ENCODE data around the gene PAGE2B. TPM values are rescaled to one million over a fixed set of nuclear protein-coding genes. Genes with fewer than 3 reads are reported as not detected.
"Not testable (repeated sequence)": the region's sequence is repeated elsewhere in the genome, so short reads cannot be mapped to it uniquely, and the experiment has no call there.

PAGE2B gene
- polyA plus RNA-seq, 3 donors from 2014 or later: not detected

DNA sequence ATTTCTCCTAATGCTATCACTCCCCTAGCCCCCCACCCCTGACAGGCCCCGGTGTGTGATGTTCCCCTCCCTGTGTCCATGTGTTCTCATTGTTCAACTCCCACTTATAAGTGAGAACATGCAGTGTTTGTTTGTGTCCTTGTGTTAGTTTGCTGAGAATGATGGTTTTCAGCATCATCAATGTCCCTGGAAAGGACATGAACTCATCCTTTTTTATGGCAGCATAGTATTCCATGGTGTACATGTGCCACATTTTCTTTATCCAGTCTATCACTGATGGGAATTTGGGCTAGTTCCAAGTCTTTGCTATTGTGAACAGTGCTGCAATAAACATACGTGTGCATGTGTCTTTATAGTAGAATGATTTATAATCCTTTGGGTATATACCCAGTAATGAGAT is 7.7 kb upstream of the PAGE2B start:
- H3K4me1 Mint-ChIP-seq: not testable (repeated sequence)

DNA sequence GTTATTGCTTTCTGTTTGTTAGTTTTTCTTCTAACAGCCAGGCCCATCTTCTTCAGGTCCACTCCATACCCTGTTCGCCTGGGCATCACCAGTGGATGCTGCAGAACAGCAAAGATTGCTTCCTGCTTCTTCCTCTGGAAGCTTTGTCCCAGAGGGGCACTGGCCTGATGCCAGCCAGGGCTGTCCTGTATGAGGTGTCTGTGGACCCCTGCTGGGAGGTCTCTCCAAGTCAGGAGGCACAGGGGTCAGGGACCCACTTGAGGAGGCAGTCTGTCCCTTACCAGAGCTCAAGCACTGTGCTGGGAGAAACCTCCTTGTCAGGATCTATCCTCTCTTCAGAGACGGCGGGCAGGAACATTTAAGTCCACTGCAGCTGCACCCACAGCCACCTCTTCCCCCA is 2.5 kb upstream of the PAGE2B start:
- Mint-ChIP-seq H3K4me3 (no peak overlapping the region), H3K36me3 (no peaks in the 10 kb centered on the region), H3K27ac (no peak overlapping the region), H3K4me1 (no peaks in the 10 kb centered on the region), H3K27me3 (ENCODE audit: low read depth in 3 of 3) (peaks cover 1 to 20% (median 4%) of the 10 kb centered on the region in 3 donors), H3K9me3 (peaks cover 0 to 3% (median 0%) of the 10 kb centered on the region in 6 donors)
- DNase-seq: no peak

More for the DNA sequence above, 7.7 kb upstream of the PAGE2B start:
- H3K4me3 Mint-ChIP-seq, DNase-seq, H3K27ac Mint-ChIP-seq, H3K9me3 Mint-ChIP-seq, H3K36me3 Mint-ChIP-seq: not testable (repeated sequence)
- H3K27me3 Mint-ChIP-seq (ENCODE audit: low read depth in 3 of 3): peaks cover 3 to 28% (median 8%) of the 10 kb centered on the region in 3 donors

DNA sequence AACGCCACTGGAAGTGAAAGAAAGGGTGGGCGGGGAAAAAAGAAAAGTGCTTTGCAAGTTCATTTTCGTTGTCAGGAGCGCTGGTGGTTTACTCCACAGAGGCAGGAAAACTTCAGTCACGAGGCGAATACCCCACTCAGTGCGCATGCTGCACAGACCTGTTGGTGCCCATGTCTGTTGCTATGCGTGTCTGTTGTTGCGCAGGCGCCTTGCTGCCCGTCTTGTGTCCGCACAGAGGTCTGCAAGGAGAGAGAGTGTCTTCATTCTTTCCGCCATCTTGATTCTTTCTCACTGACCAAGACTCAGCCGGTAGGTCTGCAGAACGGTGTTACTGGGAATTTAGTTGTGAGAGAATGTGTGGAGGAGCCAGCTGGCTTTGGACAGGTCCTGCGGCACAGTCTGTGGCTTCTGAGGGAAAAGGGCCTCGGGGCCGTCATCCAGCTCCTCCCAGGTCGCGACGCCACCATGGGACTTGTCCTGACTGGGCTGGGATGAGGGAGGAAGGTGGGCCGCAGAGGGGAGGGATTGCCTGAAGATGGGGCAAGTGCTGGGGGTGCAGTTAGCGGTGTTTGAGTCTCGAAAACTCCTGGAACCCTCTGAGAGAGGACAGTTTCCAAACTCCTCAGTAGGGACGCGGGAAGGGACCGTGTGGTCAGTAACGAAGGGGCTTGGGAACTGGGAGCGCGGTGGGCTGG is 14.1 kb downstream of the PAGE2B start, which contains the start of gene PAGE2:
TSS of gene PAGE2 (plus strand) at position 224 of the 695 bp plus-strand sequence. CDS start 1,003 bp downstream, outside the sequence.
- H3K27me3 Mint-ChIP-seq (ENCODE audit: low read depth in 3 of 3): peaks cover 2 to 20% (median 8%) of the 10 kb centered on the region in 3 donors
- no peak within 1 kb of the TSS for H3K27ac Mint-ChIP-seq
- H3K9me3 Mint-ChIP-seq: peaks cover 0 to 9% (median 0%) of the 10 kb centered on the region in 6 donors
- no peak within 1 kb of the TSS for H3K4me3 Mint-ChIP-seq
- DNase-seq: no peak
- H3K4me1 Mint-ChIP-seq: no peaks in the 10 kb centered on the region
- H3K36me3 Mint-ChIP-seq: no peaks in the 10 kb centered on the region

DNA sequence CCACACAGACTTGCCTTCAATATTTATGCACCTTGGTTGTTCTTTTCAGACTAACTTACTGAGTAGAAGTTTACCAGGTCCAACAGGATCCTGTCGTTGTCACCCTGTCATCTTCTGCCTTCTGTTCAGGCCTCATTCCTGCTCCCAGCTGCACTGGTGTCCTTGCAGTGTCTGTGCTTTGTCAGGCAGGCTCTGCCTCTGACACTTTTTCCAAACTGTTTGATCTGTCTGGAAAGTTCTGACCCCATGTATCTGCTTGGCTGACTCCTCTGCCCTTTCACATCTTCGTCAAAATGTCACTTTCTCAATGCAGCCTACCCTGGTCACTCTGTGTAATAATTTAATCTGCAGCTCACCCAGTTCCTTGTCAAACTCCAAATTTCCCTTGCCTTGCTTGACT is 23.9 kb downstream of the PAGE2B start:
- H3K4me1 Mint-ChIP-seq: no peaks in the 10 kb centered on the region

DNA sequence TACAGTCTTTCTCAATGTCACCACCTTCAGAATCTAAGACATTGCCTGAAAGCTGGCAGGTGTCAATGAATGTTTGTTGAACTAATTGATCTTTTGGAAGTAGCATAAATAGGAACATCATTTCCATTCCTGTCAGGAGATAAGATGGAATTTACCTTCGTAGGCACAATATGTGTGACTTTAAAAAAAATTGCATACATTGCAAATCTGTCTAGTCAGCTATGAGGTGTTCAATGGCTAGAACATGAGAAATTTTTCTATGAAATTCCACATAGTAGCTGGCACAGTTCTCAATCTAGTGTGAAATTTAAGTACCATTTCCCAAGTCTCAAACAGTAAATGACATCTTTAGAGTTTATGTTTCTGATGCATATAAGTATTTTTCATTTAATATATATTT is 24.3 kb downstream of the PAGE2B start:
- Mint-ChIP-seq H3K4me1 (no peaks in the 10 kb centered on the region), H3K9me3 (no peaks in the 10 kb centered on the region), H3K27me3 (ENCODE audit: low read depth in 3 of 3) (peaks cover 2 to 10% (median 4%) of the 10 kb centered on the region in 3 donors), H3K4me3 (no peak overlapping the region), H3K27ac (no peak overlapping the region), H3K36me3 (no peaks in the 10 kb centered on the region)
- DNase-seq: no peak

More for the DNA sequence above, 23.9 kb downstream of the PAGE2B start:
- Mint-ChIP-seq H3K4me3 (no peak overlapping the region), H3K9me3 (no peaks in the 10 kb centered on the region), H3K27ac (no peak overlapping the region), H3K36me3 (no peaks in the 10 kb centered on the region), H3K27me3 (ENCODE audit: low read depth in 3 of 3) (peaks cover 2 to 10% (median 4%) of the 10 kb centered on the region in 3 donors)
- DNase-seq: no peak

DNA sequence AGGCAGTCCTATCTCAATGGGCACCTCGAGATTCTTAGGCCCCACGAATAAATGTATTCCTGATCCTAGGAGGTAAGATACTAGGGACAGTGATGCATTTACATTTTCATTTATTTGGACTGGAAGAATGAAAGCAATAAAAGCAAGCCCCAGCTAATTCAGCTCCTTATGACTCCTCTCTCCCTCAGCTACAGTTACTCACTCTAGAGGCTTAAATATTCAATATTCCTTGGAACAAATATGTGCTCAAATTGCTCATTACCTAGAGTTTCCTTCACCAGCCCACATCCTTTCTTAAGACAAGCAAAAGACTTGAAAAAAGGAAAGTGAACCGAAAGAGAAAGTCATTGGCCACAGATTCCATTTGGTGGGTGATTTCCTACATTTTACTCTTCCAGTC is 27.9 kb downstream of the PAGE2B start:
- no peak overlapping the region for H3K4me3 Mint-ChIP-seq
- H3K36me3 Mint-ChIP-seq: no peaks in the 10 kb centered on the region
- H3K27ac Mint-ChIP-seq: peak overlapping the region in 1 of 6 donors; percentile 37
- peaks cover 0 to 4% (median 2%) of the 10 kb centered on the region in 3 donors for H3K27me3 Mint-ChIP-seq (ENCODE audit: low read depth in 3 of 3)
- peaks cover 0 to 1% (median 0%) of the 10 kb centered on the region in 6 donors for H3K9me3 Mint-ChIP-seq
- H3K4me1 Mint-ChIP-seq: no peaks in the 10 kb centered on the region
- DNase-seq: no peak

DNA sequence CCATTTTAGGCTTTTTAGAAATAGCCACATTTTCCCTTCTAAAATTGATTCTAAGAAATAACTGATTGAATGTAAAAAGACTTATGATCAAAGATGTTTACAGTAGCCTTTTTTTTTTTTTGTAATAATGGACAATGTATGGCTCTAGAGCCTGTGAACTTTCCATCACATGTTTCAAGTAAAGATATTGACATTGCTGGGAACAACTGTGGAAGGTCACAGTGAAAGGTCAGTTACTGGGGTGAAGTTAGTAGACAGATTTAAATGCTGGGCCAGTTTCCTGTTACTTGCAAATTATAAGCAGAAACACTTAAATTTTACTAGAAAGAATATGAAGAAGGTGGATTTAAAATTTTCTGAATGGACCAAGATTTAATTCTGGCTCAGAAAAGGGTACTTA is 32.4 kb downstream of the PAGE2B start:
- H3K27me3 Mint-ChIP-seq (ENCODE audit: low read depth in 3 of 3): peaks cover 0 to 2% (median 0%) of the 10 kb centered on the region in 3 donors
- DNase-seq: no peak
- peaks cover 0 to 1% (median 0%) of the 10 kb centered on the region in 6 donors for H3K9me3 Mint-ChIP-seq
- H3K36me3 Mint-ChIP-seq: no peaks in the 10 kb centered on the region
- no peak overlapping the region for H3K4me3 Mint-ChIP-seq
- H3K27ac Mint-ChIP-seq: no peak overlapping the region
- H3K4me1 Mint-ChIP-seq: no peaks in the 10 kb centered on the region

DNA sequence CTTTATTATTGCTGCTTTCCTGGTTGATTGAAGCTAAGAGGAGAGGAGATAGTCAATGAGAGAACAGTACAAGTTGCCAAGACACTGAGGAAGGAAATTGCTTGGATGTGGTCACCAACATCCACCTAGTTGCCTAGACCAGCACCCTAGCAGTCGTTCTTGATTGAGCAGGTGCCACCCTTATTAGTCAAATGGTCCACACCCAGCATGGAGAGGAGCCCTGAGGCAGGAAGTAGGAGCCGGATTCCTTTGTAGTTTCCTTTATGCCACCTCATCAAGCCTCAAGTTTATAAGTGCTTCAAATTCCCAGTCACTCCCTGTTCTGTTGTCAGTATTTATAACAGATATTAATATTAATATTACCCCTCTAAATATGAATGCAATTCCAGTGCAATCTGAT is 33.1 kb downstream of the PAGE2B start:
- peaks cover 0 to 2% (median 0%) of the 10 kb centered on the region in 3 donors for H3K27me3 Mint-ChIP-seq (ENCODE audit: low read depth in 3 of 3)
- no peaks in the 10 kb centered on the region for H3K4me1 Mint-ChIP-seq
- H3K9me3 Mint-ChIP-seq: peaks cover 0 to 1% (median 0%) of the 10 kb centered on the region in 6 donors
- H3K27ac Mint-ChIP-seq: no peak overlapping the region
- DNase-seq: no peak
- H3K4me3 Mint-ChIP-seq: no peak overlapping the region
- H3K36me3 Mint-ChIP-seq: no peaks in the 10 kb centered on the region

DNA sequence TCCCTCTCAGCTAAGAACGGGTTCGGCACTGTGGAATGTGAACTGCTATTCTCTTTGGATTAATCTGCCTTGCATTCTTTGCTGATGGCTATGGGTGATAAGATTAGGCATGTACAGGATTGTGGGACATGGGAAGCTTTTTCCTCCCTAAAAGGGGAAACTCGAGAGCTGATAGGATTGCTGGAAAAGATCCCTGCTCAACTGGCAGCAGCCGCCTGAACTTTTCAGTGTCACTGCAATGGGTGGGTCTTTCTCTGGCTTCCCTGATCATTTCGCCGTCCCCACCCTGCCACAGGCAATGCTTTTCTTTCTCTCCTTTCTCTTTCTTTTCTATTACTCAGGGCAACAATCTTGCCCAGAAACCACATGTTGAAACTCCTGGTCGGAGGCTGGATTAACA is 34.5 kb downstream of the PAGE2B start:
- no peak overlapping the region for H3K27ac Mint-ChIP-seq
- no peaks in the 10 kb centered on the region for H3K36me3 Mint-ChIP-seq
- H3K4me3 Mint-ChIP-seq: no peak overlapping the region
- no peaks in the 10 kb centered on the region for H3K4me1 Mint-ChIP-seq
- H3K27me3 Mint-ChIP-seq (ENCODE audit: low read depth in 3 of 3): peaks cover 0 to 3% (median 2%) of the 10 kb centered on the region in 3 donors
- peaks cover 0 to 1% (median 0%) of the 10 kb centered on the region in 6 donors for H3K9me3 Mint-ChIP-seq
- no peak for DNase-seq

DNA sequence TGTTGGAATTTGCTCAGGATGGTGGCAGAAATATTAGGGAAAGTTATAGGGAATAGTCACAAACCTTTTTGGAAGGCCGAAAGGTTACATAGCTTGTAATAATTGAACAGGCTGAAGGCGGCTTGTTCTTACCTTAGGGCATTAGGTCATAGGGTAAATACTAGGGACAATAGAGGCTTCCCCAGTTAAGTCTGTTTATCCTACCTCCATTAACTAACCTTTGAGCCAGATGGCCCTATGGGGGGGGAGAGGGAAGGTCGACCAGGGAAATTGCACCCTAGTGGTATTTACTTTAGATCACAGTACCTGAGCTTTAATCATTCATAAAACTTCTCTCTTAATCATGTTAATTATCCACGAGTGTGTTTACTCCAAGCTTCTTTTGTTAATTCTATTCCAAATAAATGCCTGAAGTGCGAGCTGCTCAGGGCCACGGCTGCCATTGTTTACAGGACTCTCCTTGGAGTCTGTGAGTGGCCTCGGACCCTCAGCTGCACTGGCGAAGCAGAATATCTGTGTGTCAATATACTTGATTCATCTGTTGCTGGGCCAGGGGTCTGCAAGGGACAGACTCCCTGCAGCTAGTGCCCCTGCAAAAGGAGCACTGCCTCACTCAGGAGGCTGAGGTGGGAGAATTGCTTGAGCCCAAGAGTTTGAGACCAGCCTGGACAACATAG is 36.9 kb downstream of the PAGE2B start:
- H3K4me1 Mint-ChIP-seq: no peaks in the 10 kb centered on the region
- no peaks in the 10 kb centered on the region for H3K36me3 Mint-ChIP-seq
- H3K4me3 Mint-ChIP-seq: no peak overlapping the region
- DNase-seq: no peak
- peaks cover 0 to 6% (median 2%) of the 10 kb centered on the region in 3 donors for H3K27me3 Mint-ChIP-seq (ENCODE audit: low read depth in 3 of 3)
- H3K9me3 Mint-ChIP-seq: no peaks in the 10 kb centered on the region
- no peak overlapping the region for H3K27ac Mint-ChIP-seq

DNA sequence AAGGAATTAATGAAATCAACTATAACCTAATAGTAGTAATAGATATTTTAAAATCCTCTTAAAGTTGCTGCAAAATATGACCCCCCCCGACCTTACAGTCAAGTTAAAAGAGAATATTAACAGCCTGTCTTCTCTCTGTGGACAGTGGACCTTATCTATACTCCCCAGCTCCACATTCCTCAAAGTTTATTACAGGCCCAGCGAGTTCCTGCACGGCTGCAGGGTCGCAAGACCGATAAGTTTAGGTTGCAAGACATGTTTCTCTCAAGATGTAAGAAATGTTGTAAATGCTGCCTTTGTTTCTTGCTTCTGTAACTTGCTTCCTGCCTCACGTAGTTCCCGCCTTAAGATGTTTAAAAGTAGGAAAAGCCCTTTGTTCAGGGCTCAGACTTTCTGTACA is 41.8 kb downstream of the PAGE2B start:
- H3K4me3 Mint-ChIP-seq, H3K9me3 Mint-ChIP-seq, H3K27ac Mint-ChIP-seq: not testable (repeated sequence)

DNA sequence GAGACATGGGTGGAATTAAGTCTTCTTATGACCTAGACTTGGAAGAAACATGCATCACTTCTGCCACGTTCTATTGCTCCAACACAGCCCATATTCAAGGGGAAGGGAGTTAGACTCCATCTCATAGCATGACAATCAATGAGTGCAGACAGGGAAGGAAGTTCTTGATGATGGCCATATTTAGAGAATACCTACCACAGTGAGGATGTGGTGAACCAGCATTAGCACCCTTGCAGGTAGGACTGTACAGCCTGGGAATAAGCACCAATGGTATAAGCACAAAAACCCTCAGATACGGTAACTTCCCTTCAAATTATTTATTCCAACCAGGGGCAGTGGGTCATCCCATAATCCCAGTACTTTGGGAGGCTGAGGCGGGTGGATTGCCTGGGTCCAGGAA is 43.7 kb downstream of the PAGE2B start:
- no peaks in the 10 kb centered on the region for H3K36me3 Mint-ChIP-seq
- H3K9me3 Mint-ChIP-seq: no peaks in the 10 kb centered on the region
- H3K27me3 Mint-ChIP-seq (ENCODE audit: low read depth in 3 of 3): peaks cover 1 to 10% (median 5%) of the 10 kb centered on the region in 3 donors
- no peak overlapping the region for H3K27ac Mint-ChIP-seq
- no peak for DNase-seq
- H3K4me3 Mint-ChIP-seq: peak overlapping the region in 2 of 5 donors; percentile 3 to 8
- peaks cover 16 to 17% of the 10 kb centered on the region in 2 donors for H3K4me1 Mint-ChIP-seq

More for the DNA sequence above, 41.8 kb downstream of the PAGE2B start:
- not testable (repeated sequence) for DNase-seq; H3K36me3 Mint-ChIP-seq; H3K27me3 Mint-ChIP-seq (ENCODE audit: low read depth in 3 of 3)
- H3K4me1 Mint-ChIP-seq: peaks cover 16 to 17% of the 10 kb centered on the region in 2 donors

DNA sequence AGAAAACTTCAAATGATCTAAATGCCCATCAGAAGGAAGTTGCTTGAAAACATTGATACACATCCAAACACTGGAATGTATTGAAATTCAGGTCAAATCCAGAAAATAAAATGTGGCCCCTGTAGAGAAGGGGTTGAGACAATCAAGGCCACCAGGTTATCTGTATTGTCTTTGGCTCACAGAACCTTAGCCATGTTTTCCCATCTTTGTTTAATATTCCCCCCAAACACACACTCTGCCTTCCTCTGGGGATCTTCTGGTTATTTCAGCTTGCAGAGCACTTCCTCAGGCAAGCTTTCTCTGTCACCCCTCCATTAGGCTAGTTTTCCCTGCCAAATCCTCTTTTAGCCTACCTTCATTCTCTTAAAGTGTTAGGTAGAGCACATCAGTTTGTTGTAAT is 44.4 kb downstream of the PAGE2B start:
- Mint-ChIP-seq H3K36me3 (no peaks in the 10 kb centered on the region), H3K27me3 (ENCODE audit: low read depth in 3 of 3) (peaks cover 1 to 6% (median 5%) of the 10 kb centered on the region in 3 donors), H3K4me3 (peak overlapping the region in 2 of 5 donors; percentile 2 to 46)

DNA sequence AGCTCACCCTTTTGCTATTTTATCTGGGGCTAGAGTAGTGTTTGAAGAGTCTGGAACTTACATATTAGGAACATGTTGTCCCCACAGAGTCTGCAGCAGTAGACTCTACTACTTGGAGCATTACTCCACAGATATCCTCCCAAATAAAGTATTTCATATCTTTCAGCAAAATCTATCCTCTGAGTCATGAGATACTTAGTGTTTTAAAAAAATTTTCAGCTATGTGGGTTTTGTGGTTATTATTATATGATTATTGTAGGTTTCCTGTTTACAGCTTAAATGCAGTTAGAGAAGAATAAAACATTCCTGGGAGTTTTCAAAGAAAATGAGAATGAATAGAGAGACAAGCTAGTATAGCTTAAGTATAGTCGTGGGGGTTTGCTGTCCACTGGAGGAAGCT is 44.9 kb downstream of the PAGE2B start:
- H3K4me3 Mint-ChIP-seq: peak overlapping the region in 2 of 5 donors; percentile 2 to 46
- no peaks in the 10 kb centered on the region for H3K36me3 Mint-ChIP-seq
- H3K4me1 Mint-ChIP-seq: peaks cover 16 to 17% of the 10 kb centered on the region in 2 donors
- H3K27me3 Mint-ChIP-seq (ENCODE audit: low read depth in 3 of 3): peaks cover 1 to 6% (median 5%) of the 10 kb centered on the region in 3 donors
- no peak overlapping the region for H3K27ac Mint-ChIP-seq
- no peak for DNase-seq
- no peaks in the 10 kb centered on the region for H3K9me3 Mint-ChIP-seq

More for the DNA sequence above, 44.4 kb downstream of the PAGE2B start:
- peaks cover 16 to 17% of the 10 kb centered on the region in 2 donors for H3K4me1 Mint-ChIP-seq
- H3K27ac Mint-ChIP-seq: peak overlapping the region in 1 of 6 donors; percentile 63
- no peaks in the 10 kb centered on the region for H3K9me3 Mint-ChIP-seq
- DNase-seq: no peak

All from immature natural killer cell (primary cell).